ENCODE results near the gene PHF11. TPM values are rescaled to one million over a fixed set of nuclear protein-coding genes. Genes with fewer than 3 reads are reported as not detected.

Gene PHF11
- polyA plus RNA-seq, 1 of the 3 experiments (the other 2 are of a cell fraction) = 3.0 TPM

GRCh38 chr13:49481788-49482187 lies 14.0 kb upstream of the PHF11 start:
- Histone ChIP-seq H3K9me2 (no peaks in the 10 kb centered on the region), H3K9ac (no peak overlapping the region), H3K9me3 (no peaks in the 10 kb centered on the region), H3K4me2 (no peak overlapping the region), H4K20me1 (ENCODE audit: insufficient read depth) (no peaks in the 10 kb centered on the region), H2AFZ (ENCODE audit: low read depth) (no peak overlapping the region), H3K36me3 (replicated peaks in 1 of 2; ENCODE audit: control insufficient read depth in 1 of 2, insufficient read depth in 2 of 2, low read length in 1 of 2) (peaks cover 37 to 70% of the 10 kb centered on the region in 2 experiments), H3F3A (replicated peaks; ENCODE audit: insufficient read depth) (no peaks in the 10 kb centered on the region), H3K79me2 (ENCODE audit: insufficient read depth) (no peaks in the 10 kb centered on the region), H3K27ac (ENCODE audit: low read depth in 2 of 2, low read length in 1 of 2) (no peak overlapping the region), H3K27me3 (ENCODE audit: insufficient read depth) (no peaks in the 10 kb centered on the region), H3K4me1 (ENCODE audit: control insufficient read depth in 1 of 2, insufficient read depth in 2 of 2, low read depth in 1 of 2, low read length in 1 of 2) (no peaks in the 10 kb centered on the region), H3K4me3 (ENCODE audit: low read depth in 2 of 2, low read length in 1 of 2) (no peak overlapping the region)
- CTCF ChIA-PET = interaction anchor here (0.6 kb wide), 1 partner anchor 845 kb away, joined by 3 read pairs; no protein-coding TSS in a partner anchor
- WGBS (ENCODE audit: low lambda C conversion rate) = 86% methylated on average over 5 of the region's 5 CpGs
- no peak for DNase-seq
- no peak for TF ChIP-seq REST (IDR thresholded peaks at IDR 0.05; ENCODE audit: low read depth, low read length)
- POLR2A ChIA-PET = no interaction called here

GRCh38 chr13:49488563-49488962 lies 7.2 kb upstream of the PHF11 start:
- H3K27me3 ChIP-seq (ENCODE audit: insufficient read depth) = no peaks in the 10 kb centered on the region
- no peaks in the 10 kb centered on the region for H3K9me3 ChIP-seq
- no peaks in the 10 kb centered on the region for H3K4me1 ChIP-seq (ENCODE audit: control insufficient read depth in 1 of 2, insufficient read depth in 2 of 2, low read depth in 1 of 2, low read length in 1 of 2)
- POLR2A ChIA-PET = no interaction called here
- CTCF ChIA-PET = no interaction called here
- no peak overlapping the region for H3K27ac ChIP-seq (ENCODE audit: low read depth in 2 of 2, low read length in 1 of 2)
- H3K4me3 ChIP-seq (ENCODE audit: low read depth in 2 of 2, low read length in 1 of 2) = no peak overlapping the region
- H3F3A ChIP-seq (replicated peaks; ENCODE audit: insufficient read depth) = peaks cover 3% of the 10 kb centered on the region
- H4K20me1 ChIP-seq (ENCODE audit: insufficient read depth) = no peaks in the 10 kb centered on the region
- H2AFZ ChIP-seq (ENCODE audit: low read depth) = no peak overlapping the region
- 97% methylated on average over 2 of the region's 2 CpGs for WGBS (ENCODE audit: low lambda C conversion rate)
- no peak overlapping the region for H3K9ac ChIP-seq
- H3K36me3 ChIP-seq (replicated peaks in 1 of 2; ENCODE audit: control insufficient read depth in 1 of 2, insufficient read depth in 2 of 2, low read length in 1 of 2) = peaks cover 20 to 39% of the 10 kb centered on the region in 2 experiments
- H3K79me2 ChIP-seq (ENCODE audit: insufficient read depth) = no peaks in the 10 kb centered on the region
- H3K9me2 ChIP-seq = no peaks in the 10 kb centered on the region
- H3K4me2 ChIP-seq = no peak overlapping the region
- no peak for DNase-seq
- TF ChIP-seq YY1 (IDR thresholded peaks at IDR 0.05; ENCODE audit: low read depth) = no peak
- no peak for TF ChIP-seq MEF2A (IDR thresholded peaks at IDR 0.05; ENCODE audit: borderline replicate concordance, low read depth)
- no peak for TF ChIP-seq RFX5 (IDR thresholded peaks at IDR 0.05; ENCODE audit: low read length)
- TF ChIP-seq FOXM1 (IDR thresholded peaks at IDR 0.05; ENCODE audit: low read depth) = no peak
- TF ChIP-seq MXI1 (IDR thresholded peaks at IDR 0.05; ENCODE audit: low read depth, low read length) = no peak
- no peak for TF ChIP-seq PBX3 (IDR thresholded peaks at IDR 0.05)
- no peak for TF ChIP-seq GATA2 (CRISPR knock-in tag; IDR thresholded peaks at IDR 0.05)
- no peak for TF ChIP-seq SIN3A (IDR thresholded peaks at IDR 0.05; ENCODE audit: borderline replicate concordance, low read depth, low read length)
- TF ChIP-seq REST (IDR thresholded peaks at IDR 0.05; ENCODE audit: low read depth, low read length) = no peak
- TF ChIP-seq RCOR1 (IDR thresholded peaks at IDR 0.05; ENCODE audit: low read length) = no peak
- TF ChIP-seq NRF1 (IDR thresholded peaks at IDR 0.05; ENCODE audit: low read depth, low read length) = no peak
- TF ChIP-seq EP300 (IDR thresholded peaks at IDR 0.05; ENCODE audit: borderline replicate concordance in 1 of 2, low read depth in 1 of 2, low read length in 1 of 2) = no peak
- no peak for TF ChIP-seq USF2 (IDR thresholded peaks at IDR 0.05; ENCODE audit: borderline replicate concordance, low read depth, low read length)
- TF ChIP-seq ELF1 (IDR thresholded peaks at IDR 0.05) = no peak
- no peak for TF ChIP-seq CTCF (IDR thresholded peaks at IDR 0.05)
- TF ChIP-seq TCF12 (IDR thresholded peaks at IDR 0.05) = no peak
- TF ChIP-seq RAD21 (IDR thresholded peaks at IDR 0.05; ENCODE audit: low read length) = no peak
